ENCODE measurements around the gene SHH. TPM values are rescaled to one million over a fixed set of nuclear protein-coding genes. Genes with fewer than 3 reads are reported as not detected.

SHH gene
- polyA plus RNA-seq, 1 donor (not counting 4 experiments of a cell fraction or from before 2014, with no cell fraction given) = not detected

GRCh38 chr7:155800741-155801267, 11.5 kb downstream of the SHH start:
- Histone ChIP-seq H4K20me1 (ENCODE audit: control insufficient read depth, extremely low read depth, insufficient read depth, low read length) (no peaks in the 10 kb centered on the region), H3K27ac (ENCODE audit: control insufficient read depth, insufficient read depth, low read length) (no peak overlapping the region), H3K4me1 (ENCODE audit: control insufficient read depth, extremely low read depth, insufficient read depth, low read length) (peaks cover 22% of the 10 kb centered on the region), H3K9ac (ENCODE audit: control insufficient read depth, extremely low read depth, insufficient read depth, low read length) (no peak overlapping the region), H3K4me2 (ENCODE audit: control insufficient read depth, extremely low read depth, insufficient read depth, low read depth, low read length) (no peak overlapping the region), H3K9me1 (ENCODE audit: control insufficient read depth, extremely low read depth, insufficient read depth, low read length) (no peaks in the 10 kb centered on the region), H3K4me3 (ENCODE audit: control insufficient read depth in 2 of 3, extremely low read depth in 1 of 3, insufficient read depth in 2 of 3, low read depth in 1 of 3, low read length in 3 of 3) (no peak overlapping the region), H3K9me3 (ENCODE audit: control insufficient read depth, low read depth, low read length) (no peaks in the 10 kb centered on the region), H3K27me3 (ENCODE audit: control insufficient read depth, extremely low read depth, insufficient read depth, low read length) (peaks cover 76% of the 10 kb centered on the region), H2AFZ (ENCODE audit: control insufficient read depth, low read length) (no peak overlapping the region), H3K79me2 (ENCODE audit: control insufficient read depth, insufficient read depth, low read length) (no peaks in the 10 kb centered on the region), H3K36me3 (ENCODE audit: control insufficient read depth in 2 of 2, extremely low read depth in 1 of 2, insufficient read depth in 2 of 2, low read length in 2 of 2) (no peaks in the 10 kb centered on the region)
- no peak for TF ChIP-seq CTCF (optimal IDR thresholded peaks at IDR 0.05 in 1 of 3, IDR thresholded peaks at IDR 0.05 in 1 of 3, conservative IDR thresholded peaks at IDR 0.05 in 1 of 3; ENCODE audit: extremely low read depth in 1 of 3, insufficient read depth in 2 of 3, low read length in 3 of 3)
- TF ChIP-seq EZH2 (IDR thresholded peaks at IDR 0.05; ENCODE audit: low read length) = peak; percentile 50
- no peak for FAIRE-seq
- DNase-seq (ENCODE audit: low read depth, low spot score) = no peak
- dilution Hi-C loops (cut with MboI; ENCODE audit: extremely low pct_ligation_motif_present, low sequenced_read_pairs) = loop anchor here (25.0 kb wide), 1 partner anchor 886 kb away; no protein-coding TSS in a partner anchor

GRCh38 chr7:155800301-155800700, 12.0 kb downstream of the SHH start:
- Histone ChIP-seq H3K9ac (ENCODE audit: control insufficient read depth, extremely low read depth, insufficient read depth, low read length) (no peak overlapping the region), H3K36me3 (ENCODE audit: control insufficient read depth in 2 of 2, extremely low read depth in 1 of 2, insufficient read depth in 2 of 2, low read length in 2 of 2) (no peaks in the 10 kb centered on the region), H3K4me2 (ENCODE audit: control insufficient read depth, extremely low read depth, insufficient read depth, low read depth, low read length) (no peak overlapping the region), H3K9me1 (ENCODE audit: control insufficient read depth, extremely low read depth, insufficient read depth, low read length) (no peaks in the 10 kb centered on the region), H3K27me3 (ENCODE audit: control insufficient read depth, extremely low read depth, insufficient read depth, low read length) (peaks cover 77% of the 10 kb centered on the region), H3K79me2 (ENCODE audit: control insufficient read depth, insufficient read depth, low read length) (no peaks in the 10 kb centered on the region), H2AFZ (ENCODE audit: control insufficient read depth, low read length) (no peak overlapping the region), H3K9me3 (ENCODE audit: control insufficient read depth, low read depth, low read length) (no peaks in the 10 kb centered on the region), H3K4me3 (ENCODE audit: control insufficient read depth in 2 of 3, extremely low read depth in 1 of 3, insufficient read depth in 2 of 3, low read depth in 1 of 3, low read length in 3 of 3) (no peak overlapping the region), H3K27ac (ENCODE audit: control insufficient read depth, insufficient read depth, low read length) (no peak overlapping the region), H3K4me1 (ENCODE audit: control insufficient read depth, extremely low read depth, insufficient read depth, low read length) (peaks cover 21% of the 10 kb centered on the region), H4K20me1 (ENCODE audit: control insufficient read depth, extremely low read depth, insufficient read depth, low read length) (no peaks in the 10 kb centered on the region)
- dilution Hi-C loops (cut with MboI; ENCODE audit: extremely low pct_ligation_motif_present, low sequenced_read_pairs) = loop anchor here (25.0 kb wide), 1 partner anchor 887 kb away; no protein-coding TSS in a partner anchor
- no peak for FAIRE-seq
- DNase-seq (ENCODE audit: low read depth, low spot score) = no peak
- no peak for TF ChIP-seq CTCF (optimal IDR thresholded peaks at IDR 0.05 in 1 of 3, IDR thresholded peaks at IDR 0.05 in 1 of 3, conservative IDR thresholded peaks at IDR 0.05 in 1 of 3; ENCODE audit: extremely low read depth in 1 of 3, insufficient read depth in 2 of 3, low read length in 3 of 3)
- TF ChIP-seq EZH2 (IDR thresholded peaks at IDR 0.05; ENCODE audit: low read length) = no peak
